ENCODE results near the gene TRAF3.
A peak's percentile ranks its signal among the peaks of the same experiment; 100 is the strongest.
"Not testable (repeated sequence)": the region's sequence is repeated elsewhere in the genome, so short reads cannot be mapped to it uniquely, and the experiment has no call there.

The TRAF3 gene

DNA sequence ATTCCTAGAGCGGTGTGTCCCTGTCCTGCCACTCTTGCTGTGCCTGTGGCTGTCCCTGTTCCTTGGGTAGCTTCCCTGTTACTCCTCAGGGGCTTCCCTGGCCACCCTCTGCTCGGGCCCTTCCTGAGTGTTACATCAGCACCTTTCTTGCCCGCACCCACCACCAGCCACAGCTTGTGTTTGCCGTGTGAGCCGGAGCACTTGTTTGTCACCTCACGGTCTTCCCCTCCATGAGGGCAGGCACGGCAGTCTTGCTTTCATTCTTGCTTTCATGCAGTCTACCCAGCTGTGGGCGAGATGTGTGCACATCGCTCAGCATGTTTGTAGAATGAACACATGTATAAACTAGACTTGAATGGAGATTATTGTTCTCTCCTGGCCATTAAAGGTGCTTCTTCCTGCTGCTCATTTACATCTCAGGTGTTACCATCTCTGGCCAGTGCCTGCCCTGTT, 42.0 kb downstream of the TRAF3 start:
- no peak for DNase-seq (ENCODE audit: low read depth)
- H3K4me3 ChIP-seq (ENCODE audit: low read length), result no peak overlapping the region
- TF ChIP-seq, protein P1, sequence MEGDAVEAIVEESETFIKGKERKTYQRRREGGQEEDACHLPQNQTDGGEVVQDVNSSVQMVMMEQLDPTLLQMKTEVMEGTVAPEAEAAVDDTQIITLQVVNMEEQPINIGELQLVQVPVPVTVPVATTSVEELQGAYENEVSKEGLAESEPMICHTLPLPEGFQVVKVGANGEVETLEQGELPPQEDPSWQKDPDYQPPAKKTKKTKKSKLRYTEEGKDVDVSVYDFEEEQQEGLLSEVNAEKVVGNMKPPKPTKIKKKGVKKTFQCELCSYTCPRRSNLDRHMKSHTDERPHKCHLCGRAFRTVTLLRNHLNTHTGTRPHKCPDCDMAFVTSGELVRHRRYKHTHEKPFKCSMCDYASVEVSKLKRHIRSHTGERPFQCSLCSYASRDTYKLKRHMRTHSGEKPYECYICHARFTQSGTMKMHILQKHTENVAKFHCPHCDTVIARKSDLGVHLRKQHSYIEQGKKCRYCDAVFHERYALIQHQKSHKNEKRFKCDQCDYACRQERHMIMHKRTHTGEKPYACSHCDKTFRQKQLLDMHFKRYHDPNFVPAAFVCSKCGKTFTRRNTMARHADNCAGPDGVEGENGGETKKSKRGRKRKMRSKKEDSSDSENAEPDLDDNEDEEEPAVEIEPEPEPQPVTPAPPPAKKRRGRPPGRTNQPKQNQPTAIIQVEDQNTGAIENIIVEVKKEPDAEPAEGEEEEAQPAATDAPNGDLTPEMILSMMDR (conservative IDR thresholded peaks at IDR 0.05; ENCODE audit: low read depth, low read length), result no peak

DNA sequence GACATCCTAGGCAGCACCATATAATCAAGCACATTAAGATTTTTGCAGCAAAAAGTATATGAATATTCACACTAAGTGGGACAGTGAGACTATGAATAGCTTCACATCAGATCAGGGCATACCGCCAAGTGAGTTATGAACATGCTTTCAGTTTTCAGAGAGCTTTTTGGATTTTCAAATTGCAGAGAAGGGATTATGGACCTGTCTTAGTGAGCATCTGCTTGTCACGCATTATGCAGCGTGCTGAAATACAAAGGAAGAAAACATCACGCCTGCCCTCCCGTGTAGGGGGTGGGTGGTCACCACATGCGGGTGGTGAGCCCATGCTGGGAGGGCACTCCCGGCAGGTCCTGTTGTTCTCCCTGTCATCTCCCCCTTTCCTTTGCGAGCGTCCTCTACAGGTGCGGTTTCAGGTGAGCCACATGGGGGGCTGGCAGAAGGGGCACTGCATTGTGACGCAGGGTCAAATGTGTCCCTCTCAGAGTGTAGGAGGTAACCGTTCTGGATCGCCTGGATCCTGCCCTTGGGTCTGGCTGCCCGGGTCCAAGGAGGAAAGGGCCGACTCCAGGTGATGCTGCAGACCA, 42.6 kb downstream of the TRAF3 start:
- TF ChIP-seq, protein P1 (conservative IDR thresholded peaks at IDR 0.05; ENCODE audit: low read depth, low read length), result no peak
- DNase-seq (ENCODE audit: low read depth), result no peak
- H3K4me3 ChIP-seq (ENCODE audit: low read length), result no peak overlapping the region

DNA sequence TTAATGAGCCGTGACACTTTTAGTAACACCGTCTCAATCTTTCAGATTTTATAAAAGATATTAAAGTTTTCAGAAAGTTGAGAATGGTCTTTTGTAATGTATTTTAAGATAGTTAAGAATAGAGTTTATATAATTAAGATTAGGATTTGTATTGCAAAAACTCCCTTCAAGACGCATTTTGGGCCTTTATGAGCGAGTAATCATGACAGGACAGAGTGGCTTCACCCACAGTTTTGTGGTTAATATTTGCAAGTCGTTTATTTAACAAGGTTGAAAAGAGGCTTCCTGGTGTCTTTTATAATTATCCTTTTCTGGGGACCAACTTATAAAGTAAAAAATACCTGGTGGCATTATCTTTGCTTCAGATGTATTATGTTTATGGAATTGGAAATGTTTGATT, 44.0 kb downstream of the TRAF3 start:
- DNase-seq (ENCODE audit: low read depth), result no peak
- TF ChIP-seq, protein P1 (conservative IDR thresholded peaks at IDR 0.05; ENCODE audit: low read depth, low read length), result no peak
- no peak overlapping the region for H3K4me3 ChIP-seq (ENCODE audit: low read length)

DNA sequence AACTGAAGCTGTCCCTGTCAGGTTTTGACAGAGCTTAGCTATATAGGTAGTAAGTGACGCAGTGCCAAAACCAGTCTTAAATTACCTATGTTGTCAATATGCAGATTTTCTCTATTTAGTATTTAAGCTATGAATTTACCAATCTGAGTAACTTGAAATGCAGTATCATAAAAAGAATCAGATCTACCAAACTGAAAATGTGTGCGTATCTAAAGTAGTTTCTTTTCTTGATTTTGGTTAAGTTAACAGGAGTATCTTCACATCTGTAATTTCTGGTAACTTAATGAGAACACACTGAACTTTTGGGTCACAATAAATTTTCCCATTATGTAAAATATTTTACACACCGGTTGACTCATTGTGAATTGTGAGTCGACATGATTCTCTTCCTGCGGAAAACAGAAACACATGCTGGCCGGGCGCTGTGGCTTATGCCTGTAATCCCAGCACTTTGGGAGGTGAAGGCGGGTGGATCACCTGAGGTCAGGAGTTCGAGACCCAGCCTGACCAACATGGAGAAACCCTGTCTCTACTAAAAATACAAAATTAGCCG, 45.1 kb downstream of the TRAF3 start:
- TF ChIP-seq, protein P1 (conservative IDR thresholded peaks at IDR 0.05; ENCODE audit: low read depth, low read length), result no peak
- no peak overlapping the region for H3K4me3 ChIP-seq (ENCODE audit: low read length)
- DNase-seq (ENCODE audit: low read depth), result no peak

DNA sequence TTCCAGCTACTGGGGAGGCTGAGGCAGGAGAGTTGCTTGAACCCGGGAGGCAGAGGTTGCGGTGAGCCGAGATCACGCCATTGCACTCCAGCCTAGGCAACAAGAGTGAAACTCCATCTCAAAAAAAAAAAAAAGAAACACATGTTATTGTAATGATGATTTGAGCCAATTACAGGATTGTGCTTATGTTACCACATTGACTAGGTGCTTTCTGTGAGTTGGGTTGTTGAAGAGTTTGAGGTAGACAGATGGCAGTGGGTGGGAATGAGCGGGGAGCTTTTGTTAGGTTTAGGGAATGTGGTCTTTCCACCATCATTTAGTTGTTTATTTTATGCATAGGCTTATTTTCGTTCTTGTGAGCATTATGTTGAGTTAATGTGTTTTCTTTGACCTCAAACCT, 45.6 kb downstream of the TRAF3 start:
- DNase-seq (ENCODE audit: low read depth); H3K4me3 ChIP-seq (ENCODE audit: low read length): not testable (repeated sequence)

DNA sequence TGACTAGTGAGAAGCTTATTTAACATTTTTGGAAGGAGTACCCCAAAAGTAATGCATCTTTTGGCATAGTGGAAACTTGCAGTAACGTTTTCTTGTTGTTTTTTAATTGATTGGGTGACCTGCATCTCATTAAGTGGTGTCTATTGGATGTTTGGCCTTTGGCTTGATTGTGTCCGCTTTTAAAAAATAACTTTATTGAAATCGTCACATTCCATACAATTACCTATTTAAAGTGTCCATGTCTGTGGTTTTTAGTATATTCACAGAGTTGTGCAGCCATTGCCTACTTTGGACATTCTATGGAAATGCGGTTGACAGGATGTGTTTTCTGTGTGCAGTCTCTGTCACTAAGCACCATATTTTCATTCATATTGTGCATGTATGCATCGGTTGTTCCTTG, 46.3 kb downstream of the TRAF3 start:
- DNase-seq (ENCODE audit: low read depth), result no peak
- TF ChIP-seq, protein P1 (conservative IDR thresholded peaks at IDR 0.05; ENCODE audit: low read depth, low read length), result no peak
- no peak overlapping the region for H3K4me3 ChIP-seq (ENCODE audit: low read length)

DNA sequence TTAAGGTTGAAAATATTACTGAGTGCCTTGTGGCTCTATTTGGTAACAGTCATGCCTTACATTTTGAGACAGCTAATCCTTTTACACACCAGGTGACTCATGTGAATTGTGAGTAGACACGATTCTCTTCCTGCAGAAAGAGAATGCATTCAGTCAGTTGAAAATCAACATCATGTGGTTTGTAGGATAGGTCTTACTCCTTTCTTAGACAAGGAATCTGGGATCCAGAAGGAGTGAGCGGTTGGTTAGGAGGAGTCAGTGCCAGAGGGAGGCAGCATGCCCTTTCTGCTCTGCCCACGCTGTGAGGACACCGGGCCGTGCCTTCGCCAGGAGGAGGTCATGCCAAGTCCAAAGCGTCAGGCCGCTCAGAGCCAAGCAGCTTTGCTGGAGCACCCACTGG, 47.6 kb downstream of the TRAF3 start:
- H3K4me3 ChIP-seq (ENCODE audit: low read length), result no peak overlapping the region
- DNase-seq (ENCODE audit: low read depth), result peak; percentile 92
- TF ChIP-seq, protein P1 (conservative IDR thresholded peaks at IDR 0.05; ENCODE audit: low read depth, low read length), result no peak

All from retinal pigment epithelial cell (primary cell).